ENCODE measurements around the gene MYBL2. TPM values are rescaled to one million over a fixed set of nuclear protein-coding genes. Genes with fewer than 3 reads are reported as not detected.

MYBL2 gene
- total RNA-seq, 1 donor from 2014 or later = 0.44 TPM

GRCh38 chr20:43736588-43737158 is 69.8 kb downstream of the MYBL2 start:
- peaks cover 64% of the 10 kb centered on the region for H3K27me3 ChIP-seq (ENCODE audit: low read depth)
- H3K9me3 ChIP-seq (replicated peaks) = no peaks in the 10 kb centered on the region
- DNase-seq = no peak
- no peak for TF ChIP-seq CTCF (IDR thresholded peaks at IDR 0.05; ENCODE audit: borderline replicate concordance)
- no peak overlapping the region for H3K4me3 ChIP-seq
- intact Hi-C loops (cut with micrococcal nuclease) = no loop called here
- no peaks in the 10 kb centered on the region for H3K4me1 ChIP-seq
- no peak overlapping the region for H3K27ac ChIP-seq (replicated peaks)
- H3K36me3 ChIP-seq = no peaks in the 10 kb centered on the region

GRCh38 chr20:43737925-43738324 is 71.0 kb downstream of the MYBL2 start:
- Histone ChIP-seq H3K4me3 (no peak overlapping the region), H3K27me3 (ENCODE audit: low read depth) (peaks cover 55% of the 10 kb centered on the region), H3K9me3 (replicated peaks) (no peaks in the 10 kb centered on the region), H3K36me3 (no peaks in the 10 kb centered on the region), H3K27ac (replicated peaks) (no peak overlapping the region), H3K4me1 (no peaks in the 10 kb centered on the region)
- no peak for DNase-seq
- intact Hi-C loops (cut with micrococcal nuclease) = no loop called here
- TF ChIP-seq CTCF (IDR thresholded peaks at IDR 0.05; ENCODE audit: borderline replicate concordance) = no peak

GRCh38 chr20:43739148-43739749 is 72.3 kb downstream of the MYBL2 start:
- Histone ChIP-seq H3K4me3 (no peak overlapping the region), H3K27ac (replicated peaks) (no peak overlapping the region), H3K4me1 (no peaks in the 10 kb centered on the region), H3K9me3 (replicated peaks) (no peaks in the 10 kb centered on the region), H3K36me3 (no peaks in the 10 kb centered on the region), H3K27me3 (ENCODE audit: low read depth) (peaks cover 59% of the 10 kb centered on the region)
- no peak for TF ChIP-seq CTCF (IDR thresholded peaks at IDR 0.05; ENCODE audit: borderline replicate concordance)
- DNase-seq = no peak
- intact Hi-C loops (cut with micrococcal nuclease) = no loop called here

- H3K27me3 ChIP-seq (ENCODE audit: low read depth) = peaks cover 64% of the 10 kb centered on the region
- no peak overlapping the region for H3K27ac ChIP-seq (replicated peaks)
- H3K4me1 ChIP-seq = no peaks in the 10 kb centered on the region
- DNase-seq = no peak
- no peak for TF ChIP-seq CTCF (IDR thresholded peaks at IDR 0.05; ENCODE audit: borderline replicate concordance)
- no peaks in the 10 kb centered on the region for H3K36me3 ChIP-seq
- H3K9me3 ChIP-seq (replicated peaks) = no peaks in the 10 kb centered on the region
- intact Hi-C loops (cut with micrococcal nuclease) = no loop called here
- no peak overlapping the region for H3K4me3 ChIP-seq
Measured at GRCh38 chr20:43740642-43741041, 73.7 kb downstream of the MYBL2 start.

- H3K27ac ChIP-seq (replicated peaks) = no peak overlapping the region
- TF ChIP-seq CTCF (IDR thresholded peaks at IDR 0.05; ENCODE audit: borderline replicate concordance) = no peak
- no peaks in the 10 kb centered on the region for H3K9me3 ChIP-seq (replicated peaks)
- no peaks in the 10 kb centered on the region for H3K4me1 ChIP-seq
- peaks cover 71% of the 10 kb centered on the region for H3K27me3 ChIP-seq (ENCODE audit: low read depth)
- H3K36me3 ChIP-seq = no peaks in the 10 kb centered on the region
- no peak overlapping the region for H3K4me3 ChIP-seq
- DNase-seq = no peak
- intact Hi-C loops (cut with micrococcal nuclease) = no loop called here
Measured at GRCh38 chr20:43744151-43744611, 77.3 kb downstream of the MYBL2 start.

All from left ventricle myocardium inferior (tissue), 1 donor.